GM12801 (cell line): ENCODE data around the gene ADSS1.

Source experiments
- TF ChIP-seq, protein P1 (sequence below): IDR thresholded peaks from one replicate; pipeline ENCODE4 v1.5.1; 2011; ENCODE audit warnings: control low read depth; ENCODE audit not compliant: insufficient read length; ENCODE audit errors: extremely low read depth

ADSS1 gene

GRCh38 chr14:104735830-104736642 is 12.0 kb downstream of the ADSS1 start:
- TF ChIP-seq, protein P1, sequence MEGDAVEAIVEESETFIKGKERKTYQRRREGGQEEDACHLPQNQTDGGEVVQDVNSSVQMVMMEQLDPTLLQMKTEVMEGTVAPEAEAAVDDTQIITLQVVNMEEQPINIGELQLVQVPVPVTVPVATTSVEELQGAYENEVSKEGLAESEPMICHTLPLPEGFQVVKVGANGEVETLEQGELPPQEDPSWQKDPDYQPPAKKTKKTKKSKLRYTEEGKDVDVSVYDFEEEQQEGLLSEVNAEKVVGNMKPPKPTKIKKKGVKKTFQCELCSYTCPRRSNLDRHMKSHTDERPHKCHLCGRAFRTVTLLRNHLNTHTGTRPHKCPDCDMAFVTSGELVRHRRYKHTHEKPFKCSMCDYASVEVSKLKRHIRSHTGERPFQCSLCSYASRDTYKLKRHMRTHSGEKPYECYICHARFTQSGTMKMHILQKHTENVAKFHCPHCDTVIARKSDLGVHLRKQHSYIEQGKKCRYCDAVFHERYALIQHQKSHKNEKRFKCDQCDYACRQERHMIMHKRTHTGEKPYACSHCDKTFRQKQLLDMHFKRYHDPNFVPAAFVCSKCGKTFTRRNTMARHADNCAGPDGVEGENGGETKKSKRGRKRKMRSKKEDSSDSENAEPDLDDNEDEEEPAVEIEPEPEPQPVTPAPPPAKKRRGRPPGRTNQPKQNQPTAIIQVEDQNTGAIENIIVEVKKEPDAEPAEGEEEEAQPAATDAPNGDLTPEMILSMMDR: no peak

GRCh38 chr14:104738375-104739019 is 14.5 kb downstream of the ADSS1 start:
- TF ChIP-seq, protein P1: no peak

DNA sequence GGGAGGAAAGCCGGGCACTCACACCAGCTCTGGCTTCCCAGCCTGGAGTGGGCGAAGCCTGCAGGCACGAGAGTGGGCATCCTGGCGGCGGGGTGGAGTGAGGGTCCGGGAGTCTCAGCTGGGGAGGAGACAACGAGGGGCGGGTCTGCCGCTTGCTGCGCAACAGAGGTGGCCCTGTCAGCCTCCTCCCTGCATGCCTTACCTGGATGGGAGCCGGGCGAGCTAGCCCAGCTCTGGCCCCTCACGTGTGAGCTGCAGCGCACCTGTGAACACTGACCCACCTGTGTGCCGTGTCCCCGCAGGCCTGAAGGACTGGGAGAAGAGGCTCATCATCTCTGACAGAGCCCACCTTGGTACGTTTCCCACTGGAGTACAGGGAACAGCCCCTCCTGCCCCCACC is 15.0 kb downstream of the ADSS1 start:
- TF ChIP-seq, protein P1: no peak

GRCh38 chr14:104739546-104740516 is 15.8 kb downstream of the ADSS1 start:
- TF ChIP-seq, protein P1: no peak

DNA sequence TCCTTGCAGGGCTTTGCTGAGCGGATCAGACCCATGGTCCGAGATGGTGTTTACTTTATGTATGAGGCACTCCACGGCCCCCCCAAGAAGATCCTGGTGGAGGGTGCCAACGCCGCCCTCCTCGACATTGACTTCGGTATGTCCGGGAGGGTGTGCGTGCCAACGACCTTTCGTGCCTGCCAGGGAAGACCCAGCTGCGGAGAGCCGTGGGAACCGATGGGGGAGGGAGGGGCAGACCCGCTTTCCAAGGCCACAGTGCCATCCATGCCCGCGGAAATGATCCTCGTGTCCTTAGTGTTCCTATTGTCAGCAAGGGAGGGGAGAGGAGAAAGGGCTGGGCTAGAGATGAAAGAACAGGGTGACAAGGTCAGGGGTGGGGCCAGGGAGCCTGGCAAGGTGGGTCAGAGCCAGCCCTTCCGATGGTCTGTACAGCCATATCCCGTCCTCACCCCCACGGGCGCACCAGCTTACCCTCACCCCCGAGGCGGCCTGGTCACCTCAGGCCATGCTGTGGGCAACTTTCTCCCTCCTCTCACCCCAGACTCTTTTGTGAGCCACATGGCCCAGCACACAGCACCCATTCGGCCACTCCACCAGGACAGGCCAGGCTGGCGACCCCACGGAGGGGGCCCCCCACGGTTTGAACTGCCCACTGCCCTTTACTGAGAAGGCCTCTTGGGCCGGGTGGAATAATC is 17.2 kb downstream of the ADSS1 start:
- TF ChIP-seq, protein P1: no peak

DNA sequence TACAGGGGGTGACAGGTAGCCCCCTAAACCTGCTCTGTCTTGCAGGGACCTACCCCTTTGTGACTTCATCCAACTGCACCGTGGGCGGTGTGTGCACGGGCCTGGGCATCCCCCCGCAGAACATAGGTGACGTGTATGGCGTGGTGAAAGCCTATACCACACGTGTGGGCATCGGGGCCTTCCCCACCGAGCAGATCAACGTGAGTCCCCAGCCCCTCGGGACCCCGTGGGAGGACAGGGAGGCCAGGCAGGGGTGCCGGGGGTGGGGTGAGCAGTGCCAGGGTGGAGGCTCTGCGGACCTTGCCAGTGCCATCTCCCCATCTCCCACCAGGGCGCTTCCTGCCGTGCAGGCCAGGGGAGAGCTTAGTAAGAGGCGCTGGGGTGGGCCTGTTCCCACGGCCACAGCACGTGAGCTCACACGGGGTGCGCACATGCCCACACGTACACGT is 17.8 kb downstream of the ADSS1 start:
- TF ChIP-seq, protein P1: no peak
